ENCODE results near the gene IARS2.

DNA sequence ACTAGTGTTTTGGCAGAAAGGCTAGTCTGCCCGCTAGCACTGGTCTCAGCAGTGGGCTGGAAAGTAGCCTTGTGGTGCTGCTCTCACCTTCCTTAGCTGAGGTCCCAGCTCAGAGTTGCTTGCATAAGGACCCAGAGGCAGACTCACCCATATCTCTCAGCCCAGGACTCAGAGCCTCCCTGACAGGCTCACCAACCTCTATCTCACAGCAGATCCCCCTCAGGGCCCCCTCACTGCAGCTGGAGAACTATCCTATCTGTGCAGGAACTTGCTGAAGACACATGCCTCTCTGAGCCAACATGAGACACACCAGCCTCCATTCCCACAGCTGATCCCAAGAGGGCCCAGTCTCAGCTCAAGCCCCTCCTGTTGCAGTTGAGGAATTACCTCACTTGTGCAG is 82.6 kb downstream of the IARS2 start:
- TF ChIP-seq, protein P1, sequence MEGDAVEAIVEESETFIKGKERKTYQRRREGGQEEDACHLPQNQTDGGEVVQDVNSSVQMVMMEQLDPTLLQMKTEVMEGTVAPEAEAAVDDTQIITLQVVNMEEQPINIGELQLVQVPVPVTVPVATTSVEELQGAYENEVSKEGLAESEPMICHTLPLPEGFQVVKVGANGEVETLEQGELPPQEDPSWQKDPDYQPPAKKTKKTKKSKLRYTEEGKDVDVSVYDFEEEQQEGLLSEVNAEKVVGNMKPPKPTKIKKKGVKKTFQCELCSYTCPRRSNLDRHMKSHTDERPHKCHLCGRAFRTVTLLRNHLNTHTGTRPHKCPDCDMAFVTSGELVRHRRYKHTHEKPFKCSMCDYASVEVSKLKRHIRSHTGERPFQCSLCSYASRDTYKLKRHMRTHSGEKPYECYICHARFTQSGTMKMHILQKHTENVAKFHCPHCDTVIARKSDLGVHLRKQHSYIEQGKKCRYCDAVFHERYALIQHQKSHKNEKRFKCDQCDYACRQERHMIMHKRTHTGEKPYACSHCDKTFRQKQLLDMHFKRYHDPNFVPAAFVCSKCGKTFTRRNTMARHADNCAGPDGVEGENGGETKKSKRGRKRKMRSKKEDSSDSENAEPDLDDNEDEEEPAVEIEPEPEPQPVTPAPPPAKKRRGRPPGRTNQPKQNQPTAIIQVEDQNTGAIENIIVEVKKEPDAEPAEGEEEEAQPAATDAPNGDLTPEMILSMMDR (IDR thresholded peaks at IDR 0.05), result no peak
- TF ChIP-seq, protein P2, sequence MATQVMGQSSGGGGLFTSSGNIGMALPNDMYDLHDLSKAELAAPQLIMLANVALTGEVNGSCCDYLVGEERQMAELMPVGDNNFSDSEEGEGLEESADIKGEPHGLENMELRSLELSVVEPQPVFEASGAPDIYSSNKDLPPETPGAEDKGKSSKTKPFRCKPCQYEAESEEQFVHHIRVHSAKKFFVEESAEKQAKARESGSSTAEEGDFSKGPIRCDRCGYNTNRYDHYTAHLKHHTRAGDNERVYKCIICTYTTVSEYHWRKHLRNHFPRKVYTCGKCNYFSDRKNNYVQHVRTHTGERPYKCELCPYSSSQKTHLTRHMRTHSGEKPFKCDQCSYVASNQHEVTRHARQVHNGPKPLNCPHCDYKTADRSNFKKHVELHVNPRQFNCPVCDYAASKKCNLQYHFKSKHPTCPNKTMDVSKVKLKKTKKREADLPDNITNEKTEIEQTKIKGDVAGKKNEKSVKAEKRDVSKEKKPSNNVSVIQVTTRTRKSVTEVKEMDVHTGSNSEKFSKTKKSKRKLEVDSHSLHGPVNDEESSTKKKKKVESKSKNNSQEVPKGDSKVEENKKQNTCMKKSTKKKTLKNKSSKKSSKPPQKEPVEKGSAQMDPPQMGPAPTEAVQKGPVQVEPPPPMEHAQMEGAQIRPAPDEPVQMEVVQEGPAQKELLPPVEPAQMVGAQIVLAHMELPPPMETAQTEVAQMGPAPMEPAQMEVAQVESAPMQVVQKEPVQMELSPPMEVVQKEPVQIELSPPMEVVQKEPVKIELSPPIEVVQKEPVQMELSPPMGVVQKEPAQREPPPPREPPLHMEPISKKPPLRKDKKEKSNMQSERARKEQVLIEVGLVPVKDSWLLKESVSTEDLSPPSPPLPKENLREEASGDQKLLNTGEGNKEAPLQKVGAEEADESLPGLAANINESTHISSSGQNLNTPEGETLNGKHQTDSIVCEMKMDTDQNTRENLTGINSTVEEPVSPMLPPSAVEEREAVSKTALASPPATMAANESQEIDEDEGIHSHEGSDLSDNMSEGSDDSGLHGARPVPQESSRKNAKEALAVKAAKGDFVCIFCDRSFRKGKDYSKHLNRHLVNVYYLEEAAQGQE (IDR thresholded peaks at IDR 0.05; ENCODE audit: insufficient read depth in 1 of 2, low read depth in 2 of 2, low read length in 1 of 2), result no peak
- TF ChIP-seq POLR2AphosphoS5 (IDR thresholded peaks at IDR 0.05; ENCODE audit: low read depth, low read length), result no peak

Data from Panc1 (cell line).